ENCODE results near the gene ZNF598.
"Not testable (repeated sequence)": the region's sequence is repeated elsewhere in the genome, so short reads cannot be mapped to it uniquely, and the experiment has no call there.

The ZNF598 gene

DNA sequence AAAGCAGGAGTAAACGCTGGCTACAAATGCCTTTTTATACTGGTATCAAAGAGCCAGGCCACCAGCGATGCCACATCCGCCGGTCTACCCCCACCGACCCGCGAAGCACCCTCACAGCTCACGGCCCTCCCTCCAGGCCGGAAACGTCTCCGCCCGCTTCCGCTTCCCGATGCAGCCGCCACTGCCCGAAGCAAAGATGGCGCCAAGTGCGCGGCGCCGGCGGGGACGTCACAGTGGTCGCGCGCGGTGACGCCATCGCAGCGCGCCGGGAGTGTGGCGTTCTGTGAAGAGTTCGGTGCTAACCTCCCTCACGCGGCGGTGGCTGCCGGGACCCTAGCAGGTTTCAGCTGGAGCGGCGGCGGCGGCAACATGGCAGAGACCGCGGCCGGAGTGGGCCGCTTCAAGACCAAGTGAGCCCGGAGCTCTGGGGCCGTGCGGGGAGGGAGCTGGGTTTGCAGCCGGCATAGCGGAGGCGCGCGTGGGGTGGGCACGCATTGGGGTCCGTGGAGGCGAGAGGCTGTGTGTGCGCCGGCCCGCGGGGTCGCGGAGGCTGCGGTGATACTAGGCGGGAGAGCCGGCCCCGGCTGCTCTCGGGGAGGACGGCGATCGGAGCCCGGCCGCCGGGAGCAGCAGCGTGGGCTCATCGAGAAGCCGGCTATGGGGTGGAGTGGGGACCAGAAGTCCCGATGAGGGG, 37.7 kb downstream of the ZNF598 start, which contains the start of gene TBL3:
TBL3 (plus strand) TSS at position 258 of the 694 bp plus-strand sequence; CDS start at position 370, 112 bp downstream.
- Histone ChIP-seq H3K36me3 (ENCODE audit: control insufficient read depth in 2 of 2, insufficient read depth in 2 of 2, low read length in 2 of 2) (peaks cover 25 to 28% of the 10 kb centered on the region in 2 donors), H3K9ac (ENCODE audit: low read length in 2 of 2) (peak within 1 kb of the TSS; percentile 60 to 93), H3K4me1 (ENCODE audit: control insufficient read depth, insufficient read depth, low read length) (peaks cover 20% of the 10 kb centered on the region), H3K9me3 (ENCODE audit: control insufficient read depth in 2 of 2, low read length in 2 of 2) (no peaks in the 10 kb centered on the region), H3K27me3 (ENCODE audit: control insufficient read depth in 1 of 2, insufficient read depth in 2 of 2, low read length in 2 of 2) (peaks cover 9 to 17% of the 10 kb centered on the region in 2 donors), H3K27ac (ENCODE audit: low read length) (peak within 1 kb of the TSS; percentile 93), H3K4me3 (ENCODE audit: low read length in 2 of 2) (peak within 1 kb of the TSS; percentile 57 to 89)

- Histone ChIP-seq H3K4me1 (ENCODE audit: control insufficient read depth, insufficient read depth, low read length) (peaks cover 39% of the 10 kb centered on the region), H3K4me3 (ENCODE audit: low read length in 2 of 2) (no peak overlapping the region), H3K9me3 (ENCODE audit: control insufficient read depth in 2 of 2, low read length in 2 of 2) (no peaks in the 10 kb centered on the region), H3K9ac (ENCODE audit: low read length in 2 of 2) (no peak overlapping the region), H3K36me3 (ENCODE audit: control insufficient read depth in 2 of 2, insufficient read depth in 2 of 2, low read length in 2 of 2) (peaks cover 3 to 4% of the 10 kb centered on the region in 2 donors), H3K27me3 (ENCODE audit: control insufficient read depth in 1 of 2, insufficient read depth in 2 of 2, low read length in 2 of 2) (no peaks in the 10 kb centered on the region), H3K27ac (ENCODE audit: low read length) (no peak overlapping the region)
Observed at GRCh38 chr16:1968146-1968953, 41.3 kb downstream of the ZNF598 start.

DNA sequence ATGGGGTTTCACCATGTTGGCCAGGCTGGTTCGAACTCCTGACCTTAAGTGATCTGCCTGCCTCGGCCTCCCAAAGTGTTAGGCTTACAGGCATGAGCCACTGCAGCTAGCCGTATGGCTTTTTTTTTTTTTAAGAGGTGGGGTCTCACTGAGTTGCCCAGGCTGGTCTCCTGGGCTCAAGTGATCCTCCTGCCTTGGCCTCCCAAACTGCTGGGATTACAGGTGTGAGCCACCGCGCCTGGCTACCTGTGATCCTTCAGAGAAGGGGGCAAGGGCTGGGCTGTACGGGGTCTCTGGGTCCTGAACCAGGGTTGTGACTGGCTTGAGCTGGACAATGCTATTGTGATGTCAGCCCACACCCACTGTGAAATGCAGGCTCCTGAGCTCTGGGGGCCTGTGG, 43.2 kb downstream of the ZNF598 start, which contains the start of gene RNF151:
RNF151 (plus strand) TSS at position 397 of the 400 bp plus-strand sequence. CDS start 26 bp downstream, outside the sequence.
- H3K27me3 ChIP-seq (ENCODE audit: control insufficient read depth in 1 of 2, insufficient read depth in 2 of 2, low read length in 2 of 2): no peaks in the 10 kb centered on the region
- H3K36me3 ChIP-seq (ENCODE audit: control insufficient read depth in 2 of 2, insufficient read depth in 2 of 2, low read length in 2 of 2): peaks cover 10 to 15% of the 10 kb centered on the region in 2 donors
- no peaks in the 10 kb centered on the region for H3K9me3 ChIP-seq (ENCODE audit: control insufficient read depth in 2 of 2, low read length in 2 of 2)
- peak within 1 kb of the TSS; percentile 80 to 90 for H3K4me3 ChIP-seq (ENCODE audit: low read length in 2 of 2)
- peak within 1 kb of the TSS; percentile 98 for H3K27ac ChIP-seq (ENCODE audit: low read length)
- H3K4me1 ChIP-seq (ENCODE audit: control insufficient read depth, insufficient read depth, low read length): peaks cover 28% of the 10 kb centered on the region
- H3K9ac ChIP-seq (ENCODE audit: low read length in 2 of 2): peak within 1 kb of the TSS; percentile 96 to 100

DNA sequence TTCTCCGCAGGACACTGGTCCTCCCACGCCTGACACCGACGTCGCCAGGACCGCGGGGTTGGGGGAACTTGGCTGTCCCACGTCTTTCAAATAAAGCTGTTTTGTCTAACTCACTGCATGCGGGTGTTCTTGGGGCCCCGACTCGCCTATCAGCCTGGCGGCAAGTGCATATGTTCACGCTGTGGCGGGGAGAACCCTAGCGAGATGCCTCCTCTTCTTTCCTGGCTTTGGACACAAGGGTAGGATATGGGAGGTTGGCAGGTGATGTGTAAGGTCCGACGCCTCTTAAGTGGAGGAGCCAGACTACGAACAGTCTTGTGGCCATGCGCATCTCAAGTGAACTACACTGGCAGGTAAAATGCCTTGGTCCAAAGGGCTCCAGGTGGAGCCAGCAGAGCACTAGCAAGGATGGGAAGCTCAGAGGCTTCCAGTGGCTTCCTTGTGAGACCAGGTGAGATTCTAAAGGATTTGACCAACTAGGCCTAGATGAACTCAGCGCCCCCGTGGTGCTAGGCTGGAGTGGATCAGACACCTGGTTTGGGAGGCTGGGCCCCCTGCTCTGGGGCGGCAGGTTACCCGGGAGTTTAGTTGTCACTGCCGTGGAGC, 44.1 kb downstream of the ZNF598 start:
- Histone ChIP-seq H3K4me1 (ENCODE audit: control insufficient read depth, insufficient read depth, low read length) (peaks cover 28% of the 10 kb centered on the region), H3K27ac (ENCODE audit: low read length) (peak overlapping the region; percentile 98), H3K9ac (ENCODE audit: low read length in 2 of 2) (peak overlapping the region; percentile 96 to 100), H3K36me3 (ENCODE audit: control insufficient read depth in 2 of 2, insufficient read depth in 2 of 2, low read length in 2 of 2) (peaks cover 14 to 18% of the 10 kb centered on the region in 2 donors), H3K27me3 (ENCODE audit: control insufficient read depth in 1 of 2, insufficient read depth in 2 of 2, low read length in 2 of 2) (no peaks in the 10 kb centered on the region), H3K9me3 (ENCODE audit: control insufficient read depth in 2 of 2, low read length in 2 of 2) (no peaks in the 10 kb centered on the region), H3K4me3 (ENCODE audit: low read length in 2 of 2) (peak overlapping the region; percentile 80 to 90)

- Histone ChIP-seq H3K36me3 (ENCODE audit: control insufficient read depth in 2 of 2, insufficient read depth in 2 of 2, low read length in 2 of 2) (peaks cover 14 to 18% of the 10 kb centered on the region in 2 donors), H3K27ac (ENCODE audit: low read length) (peak within 1 kb of the TSS; percentile 98), H3K4me3 (ENCODE audit: low read length in 2 of 2) (peak within 1 kb of the TSS; percentile 83 to 90), H3K27me3 (ENCODE audit: control insufficient read depth in 1 of 2, insufficient read depth in 2 of 2, low read length in 2 of 2) (no peaks in the 10 kb centered on the region), H3K4me1 (ENCODE audit: control insufficient read depth, insufficient read depth, low read length) (peaks cover 31% of the 10 kb centered on the region), H3K9me3 (ENCODE audit: control insufficient read depth in 2 of 2, low read length in 2 of 2) (no peaks in the 10 kb centered on the region), H3K9ac (ENCODE audit: low read length in 2 of 2) (peak within 1 kb of the TSS; percentile 96 to 100)
Observed at GRCh38 chr16:1964506-1965395, 44.9 kb downstream of the ZNF598 start, which contains the start of gene RPS2. Gene RPS2 (minus strand): TSS chr16:1964826. CDS start chr16:1964625, 201 bp downstream.

DNA sequence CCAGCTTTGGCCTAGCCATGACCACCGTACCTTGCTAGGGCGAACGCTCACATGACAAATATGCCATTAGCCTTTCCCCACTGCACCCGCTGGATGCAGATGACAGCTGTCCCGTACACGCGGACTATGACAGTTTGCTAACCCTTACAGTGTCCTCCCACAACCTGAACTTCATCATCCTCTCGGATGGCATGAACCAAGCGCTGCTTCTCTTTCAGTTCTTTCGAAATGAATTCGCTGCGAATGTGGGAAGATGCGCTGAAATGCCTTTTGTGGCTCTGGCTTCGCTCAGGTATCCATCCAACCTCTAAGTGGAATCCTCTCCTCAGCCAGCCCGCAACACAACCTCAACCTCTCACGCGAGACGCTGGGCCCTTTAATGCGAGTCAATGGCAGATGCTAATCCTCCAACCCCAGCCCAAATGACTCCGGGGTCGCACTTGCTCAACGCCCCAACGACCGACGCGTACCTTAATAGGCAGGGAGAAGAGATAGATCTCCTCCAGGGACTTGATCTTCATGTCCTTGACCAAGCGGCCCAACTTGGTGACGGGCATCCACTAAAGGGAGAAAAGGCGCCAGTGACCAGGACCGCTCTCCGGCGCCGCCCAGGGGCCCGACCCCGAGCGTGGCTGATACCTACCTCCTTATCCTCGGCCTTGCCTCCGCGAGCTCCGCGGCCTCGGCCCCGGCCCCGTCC, 45.7 kb downstream of the ZNF598 start:
- peaks cover 32% of the 10 kb centered on the region for H3K4me1 ChIP-seq (ENCODE audit: control insufficient read depth, insufficient read depth, low read length)
- no peaks in the 10 kb centered on the region for H3K27me3 ChIP-seq (ENCODE audit: control insufficient read depth in 1 of 2, insufficient read depth in 2 of 2, low read length in 2 of 2)
- H3K36me3 ChIP-seq (ENCODE audit: control insufficient read depth in 2 of 2, insufficient read depth in 2 of 2, low read length in 2 of 2): peaks cover 14 to 18% of the 10 kb centered on the region in 2 donors
- H3K9ac ChIP-seq (ENCODE audit: low read length in 2 of 2): peak overlapping the region; percentile 72 to 80
- H3K27ac ChIP-seq (ENCODE audit: low read length): peak overlapping the region; percentile 98
- H3K9me3 ChIP-seq (ENCODE audit: control insufficient read depth in 2 of 2, low read length in 2 of 2): no peaks in the 10 kb centered on the region
- peak overlapping the region; percentile 83 to 90 for H3K4me3 ChIP-seq (ENCODE audit: low read length in 2 of 2)

DNA sequence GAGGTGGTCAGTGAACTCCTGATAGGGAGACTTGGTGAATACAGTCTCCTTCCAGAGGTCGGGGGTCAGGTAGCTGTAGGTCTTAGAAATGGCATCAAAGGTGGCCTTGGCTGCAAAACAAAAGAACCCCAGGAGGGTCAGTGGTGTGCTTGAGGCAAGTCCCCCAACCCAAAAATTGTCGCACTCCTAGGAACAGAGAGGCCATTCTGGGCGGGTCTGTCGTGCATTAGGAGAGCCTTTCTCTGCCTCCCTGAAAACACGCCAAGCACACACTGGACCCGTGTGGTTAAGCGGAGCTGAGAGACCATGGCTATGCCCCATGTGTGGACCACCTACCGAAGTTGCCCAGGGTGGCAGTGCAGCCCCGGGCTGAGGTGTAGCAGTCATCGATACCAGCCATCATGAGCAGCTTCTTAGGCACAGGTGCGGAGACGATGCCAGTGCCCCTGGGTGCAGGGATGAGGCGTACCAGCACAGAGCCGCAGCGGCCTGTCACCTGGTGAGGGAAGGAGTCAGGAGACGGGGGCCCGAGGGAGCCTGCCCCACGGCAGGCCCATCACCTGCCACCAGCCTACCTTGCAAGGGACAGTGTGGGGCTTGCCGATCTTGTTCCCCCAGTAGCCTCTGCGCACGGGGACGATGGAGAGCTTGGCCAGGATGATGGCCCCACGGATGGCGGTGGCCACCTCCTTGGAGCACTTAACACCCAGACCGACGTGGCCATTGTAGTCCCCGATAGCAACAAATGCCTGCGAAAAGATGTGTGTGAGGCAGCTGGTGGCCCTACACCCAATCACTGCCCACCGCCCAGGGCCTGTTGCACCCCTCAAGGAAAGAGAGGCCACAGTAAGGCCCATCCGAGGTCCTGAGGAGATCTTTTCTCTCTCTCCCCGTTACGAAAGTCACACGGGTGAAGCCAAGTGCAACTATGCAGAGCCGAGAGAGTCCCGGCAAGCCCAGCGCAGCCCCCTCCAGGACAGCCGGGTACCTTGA, 47.2 kb downstream of the ZNF598 start:
- H3K36me3 ChIP-seq (ENCODE audit: control insufficient read depth in 2 of 2, insufficient read depth in 2 of 2, low read length in 2 of 2): peaks cover 14 to 18% of the 10 kb centered on the region in 2 donors
- H3K9me3 ChIP-seq (ENCODE audit: control insufficient read depth in 2 of 2, low read length in 2 of 2); H3K27me3 ChIP-seq (ENCODE audit: control insufficient read depth in 1 of 2, insufficient read depth in 2 of 2, low read length in 2 of 2); H3K4me3 ChIP-seq (ENCODE audit: low read length in 2 of 2); H3K9ac ChIP-seq (ENCODE audit: low read length in 2 of 2); H3K27ac ChIP-seq (ENCODE audit: low read length): not testable (repeated sequence)
- H3K4me1 ChIP-seq (ENCODE audit: control insufficient read depth, insufficient read depth, low read length): peaks cover 36% of the 10 kb centered on the region

- Histone ChIP-seq H3K27ac (ENCODE audit: low read length) (no peak overlapping the region), H3K4me3 (ENCODE audit: low read length in 2 of 2) (no peak overlapping the region), H3K4me1 (ENCODE audit: control insufficient read depth, insufficient read depth, low read length) (peaks cover 36% of the 10 kb centered on the region)
Observed at GRCh38 chr16:1961651-1962067, 48.0 kb downstream of the ZNF598 start.

More at GRCh38 chr16:1961651-1962067, 48.0 kb downstream of the ZNF598 start:
- no peak overlapping the region for H3K9ac ChIP-seq (ENCODE audit: low read length in 2 of 2)
- H3K9me3 ChIP-seq (ENCODE audit: control insufficient read depth in 2 of 2, low read length in 2 of 2): no peaks in the 10 kb centered on the region
- H3K36me3 ChIP-seq (ENCODE audit: control insufficient read depth in 2 of 2, insufficient read depth in 2 of 2, low read length in 2 of 2): peaks cover 14 to 18% of the 10 kb centered on the region in 2 donors
- H3K27me3 ChIP-seq (ENCODE audit: control insufficient read depth in 1 of 2, insufficient read depth in 2 of 2, low read length in 2 of 2): no peaks in the 10 kb centered on the region

Measured in stomach smooth muscle (tissue), 2 donors.